Tibial nerve (tissue), 4 donors: ENCODE measurements around the gene ZRANB1. TPM values are rescaled to one million over a fixed set of nuclear protein-coding genes. Genes with fewer than 3 reads are reported as not detected.

Source experiments
- DNase-seq, 2 donors: peaks; one replicate each; pipeline ENCODE4 v3.0.0-alpha.2; 2019; ENCODE audit warnings: low spot score in 2 of 2
- H3K27ac ChIP-seq, 4 donors: fragments of 200-600 bp; sonication (generic) in 3 of 4; one replicate each; pipeline ENCODE4 v1.5.1; 2017 to 2019; ENCODE audit warnings: mild to moderate bottlenecking in 1 of 4
- H3K27me3 ChIP-seq, 2 donors: fragments of 200-600 bp; sonication (generic) in 1 of 2; one replicate each; pipeline versions ENCODE4 v1.5.1 to v1.6.0; 2017 to 2019
- H3K36me3 ChIP-seq, 3 donors: fragments of 200-600 bp; sonication (generic); one replicate each; pipeline ENCODE4 v1.5.1; 2018 to 2019
- H3K4me1 ChIP-seq, 4 donors: fragments of 200-600 bp; sonication (generic) in 3 of 4; one replicate each; pipeline ENCODE4 v1.5.1; 2017 to 2019
- H3K4me3 ChIP-seq, 4 donors: fragments of 200-600 bp; sonication (generic) in 3 of 4; one replicate each; pipeline ENCODE4 v1.5.1; 2017 to 2019; ENCODE audit warnings: mild to moderate bottlenecking in 1 of 4, moderate library complexity in 1 of 4
- H3K9me3 ChIP-seq, 4 donors: fragments of 200-600 bp; sonication (generic) in 3 of 4; one replicate each; pipeline ENCODE4 v1.5.1; 2017 to 2019
- CTCF ChIP-seq, 5 experiments: fragments of 200-600 bp in 3 of 5; fragments of 450-650 bp in 2 of 5; sonication (generic) in 3 of 5; IDR thresholded peaks; one replicate each; pipeline ENCODE4 v1.5.1; 2016 to 2019; ENCODE audit warnings: antibody characterized with exemption in 5 of 5, mild to moderate bottlenecking in 3 of 5, moderate library complexity in 2 of 5
- EP300 ChIP-seq, 2 donors: sonication (generic); formaldehyde crosslinking; IDR thresholded peaks; one replicate each; pipeline ENCODE4 v1.6.1; 2017; ENCODE audit warnings: antibody characterized with exemption in 2 of 2, mild to moderate bottlenecking in 1 of 2
- POLR2A ChIP-seq, 2 donors: fragments of 450-650 bp; IDR thresholded peaks; one replicate each; pipeline ENCODE4 v1.6.1; 2017; ENCODE audit warnings: antibody characterized with exemption in 2 of 2, mild to moderate bottlenecking in 2 of 2, moderate library complexity in 2 of 2
- WGBS, 2 donors: methylation state at CpG; one replicate each; pipeline ENCODE4 v1.1.5; 2018; 5-methylcytosine and 5-hydroxymethylcytosine counted together
- total RNA-seq, 4 donors: library from RNA; depleted of rRNA; stranded (reverse); fragments of >200 nt; gene quantifications; one replicate each; pipeline ENCODE4 v1.1.0, GENCODE V29; 2016

ZRANB1 gene
- total RNA-seq, 4 donors from 2014 or later, result 22.2 to 33.5 (median 24.2) TPM

- Histone ChIP-seq H3K4me3 (no peak overlapping the region), H3K9me3 (no peaks in the 10 kb centered on the region), H3K27me3 (no peaks in the 10 kb centered on the region), H3K4me1 (peaks cover 0 to 37% (median 2%) of the 10 kb centered on the region in 4 donors), H3K27ac (no peak overlapping the region), H3K36me3 (peaks cover 0 to 42% (median 0%) of the 10 kb centered on the region in 3 donors)
- WGBS, 2 donors, result 90 to 95% methylated on average over 7 of the region's 7 CpGs
- DNase-seq, result no peak
- no peak for TF ChIP-seq POLR2A (IDR thresholded peaks at IDR 0.05)
- TF ChIP-seq CTCF (IDR thresholded peaks at IDR 0.05), result no peak
- TF ChIP-seq EP300 (IDR thresholded peaks at IDR 0.05), result no peak
Measured at GRCh38 chr10:125029584-125030242, 87.8 kb downstream of the ZRANB1 start.

GRCh38 chr10:125030567-125031197 lies 88.8 kb downstream of the ZRANB1 start:
- no peak overlapping the region for H3K27ac ChIP-seq

GRCh38 chr10:125032474-125033020 lies 90.6 kb downstream of the ZRANB1 start:
- no peak overlapping the region for H3K27ac ChIP-seq
- H3K4me1 ChIP-seq, result peaks cover 0 to 43% (median 0%) of the 10 kb centered on the region in 4 donors
- no peaks in the 10 kb centered on the region for H3K27me3 ChIP-seq
- TF ChIP-seq POLR2A (IDR thresholded peaks at IDR 0.05) (no peak), EP300 (IDR thresholded peaks at IDR 0.05) (no peak), CTCF (IDR thresholded peaks at IDR 0.05) (no peak)
- H3K36me3 ChIP-seq, result peaks cover 0 to 30% (median 0%) of the 10 kb centered on the region in 3 donors
- WGBS, 2 donors, result 88 to 89% methylated on average over 15 of the region's 15 CpGs
- H3K9me3 ChIP-seq, result no peaks in the 10 kb centered on the region
- DNase-seq, result no peak
- H3K4me3 ChIP-seq, result no peak overlapping the region

More at GRCh38 chr10:125030567-125031197, 88.8 kb downstream of the ZRANB1 start:
- Histone ChIP-seq H3K4me1 (peaks cover 0 to 38% (median 0%) of the 10 kb centered on the region in 4 donors), H3K9me3 (no peaks in the 10 kb centered on the region), H3K27me3 (no peaks in the 10 kb centered on the region), H3K4me3 (no peak overlapping the region), H3K36me3 (peaks cover 0 to 41% (median 0%) of the 10 kb centered on the region in 3 donors)
- WGBS, 2 donors, result 81 to 90% methylated on average over 8 to 10 of the region's 10 CpGs
- DNase-seq, result no peak
- TF ChIP-seq CTCF (IDR thresholded peaks at IDR 0.05) (no peak), POLR2A (IDR thresholded peaks at IDR 0.05) (no peak), EP300 (IDR thresholded peaks at IDR 0.05) (no peak)

GRCh38 chr10:125033146-125033924 lies 91.4 kb downstream of the ZRANB1 start:
- Histone ChIP-seq H3K4me3 (no peak overlapping the region), H3K4me1 (peaks cover 0 to 44% (median 0%) of the 10 kb centered on the region in 4 donors), H3K27ac (no peak overlapping the region), H3K27me3 (no peaks in the 10 kb centered on the region), H3K9me3 (no peaks in the 10 kb centered on the region), H3K36me3 (peaks cover 0 to 32% (median 0%) of the 10 kb centered on the region in 3 donors)
- DNase-seq, result no peak
- TF ChIP-seq POLR2A (IDR thresholded peaks at IDR 0.05) (no peak), EP300 (IDR thresholded peaks at IDR 0.05) (no peak), CTCF (IDR thresholded peaks at IDR 0.05) (no peak)
- 87 to 92% methylated on average over 27 of the region's 27 CpGs for WGBS, 2 donors
